ENCODE results near the gene TRABD2B. TPM values are rescaled to one million over a fixed set of nuclear protein-coding genes. Genes with fewer than 3 reads are reported as not detected.

The TRABD2B gene
- polyA plus RNA-seq, 2 donors: 0.24 to 0.34 TPM

- Histone ChIP-seq H3K27ac (ENCODE audit: low read depth in 2 of 2, low read length in 1 of 2) (no peak overlapping the region), H3K4me1 (ENCODE audit: control insufficient read depth in 2 of 2, insufficient read depth in 2 of 2, low read length in 1 of 2) (peaks cover 3 to 4% of the 10 kb centered on the region in 2 donors), H3K9me3 (ENCODE audit: control insufficient read depth in 2 of 2, insufficient read depth in 1 of 2, low read depth in 1 of 2, low read length in 1 of 2) (no peaks in the 10 kb centered on the region), H3K4me3 (ENCODE audit: low read depth in 1 of 2, low read length in 2 of 2) (no peak overlapping the region), H3K27me3 (ENCODE audit: control insufficient read depth in 1 of 2, insufficient read depth in 2 of 2, low read length in 2 of 2) (no peaks in the 10 kb centered on the region), H3K36me3 (ENCODE audit: control insufficient read depth in 2 of 2, insufficient read depth in 2 of 2, low read length in 1 of 2) (no peaks in the 10 kb centered on the region)
- 78 to 79% methylated on average over 6 of the region's 6 CpGs for WGBS, 2 donors
Measured at GRCh38 chr1:48023488-48023887, 26.3 kb upstream of the TRABD2B start.

GRCh38 chr1:48022306-48022705 is 25.1 kb upstream of the TRABD2B start:
- H3K4me3 ChIP-seq (ENCODE audit: low read depth in 1 of 2, low read length in 2 of 2): no peak overlapping the region
- H3K36me3 ChIP-seq (ENCODE audit: control insufficient read depth in 2 of 2, insufficient read depth in 2 of 2, low read length in 1 of 2): no peaks in the 10 kb centered on the region
- no peak overlapping the region for H3K27ac ChIP-seq (ENCODE audit: low read depth in 2 of 2, low read length in 1 of 2)
- H3K4me1 ChIP-seq (ENCODE audit: control insufficient read depth in 2 of 2, insufficient read depth in 2 of 2, low read length in 1 of 2): peaks cover 3 to 4% of the 10 kb centered on the region in 2 donors
- H3K9me3 ChIP-seq (ENCODE audit: control insufficient read depth in 2 of 2, insufficient read depth in 1 of 2, low read depth in 1 of 2, low read length in 1 of 2): no peaks in the 10 kb centered on the region
- WGBS, 2 donors: 78 to 81% methylated on average over 3 of the region's 3 CpGs
- H3K27me3 ChIP-seq (ENCODE audit: control insufficient read depth in 1 of 2, insufficient read depth in 2 of 2, low read length in 2 of 2): no peaks in the 10 kb centered on the region

- Histone ChIP-seq H3K4me3 (ENCODE audit: low read depth in 1 of 2, low read length in 2 of 2) (no peak overlapping the region), H3K36me3 (ENCODE audit: control insufficient read depth in 2 of 2, insufficient read depth in 2 of 2, low read length in 1 of 2) (no peaks in the 10 kb centered on the region), H3K27me3 (ENCODE audit: control insufficient read depth in 1 of 2, insufficient read depth in 2 of 2, low read length in 2 of 2) (no peaks in the 10 kb centered on the region), H3K4me1 (ENCODE audit: control insufficient read depth in 2 of 2, insufficient read depth in 2 of 2, low read length in 1 of 2) (peaks cover 3 to 4% of the 10 kb centered on the region in 2 donors), H3K27ac (ENCODE audit: low read depth in 2 of 2, low read length in 1 of 2) (no peak overlapping the region), H3K9me3 (ENCODE audit: control insufficient read depth in 2 of 2, insufficient read depth in 1 of 2, low read depth in 1 of 2, low read length in 1 of 2) (no peaks in the 10 kb centered on the region)
- WGBS, 2 donors: 62 to 68% methylated on average over 2 of the region's 2 CpGs
Measured at GRCh38 chr1:48021792-48022191, 24.6 kb upstream of the TRABD2B start.

- Histone ChIP-seq H3K9me3 (ENCODE audit: control insufficient read depth in 2 of 2, insufficient read depth in 1 of 2, low read depth in 1 of 2, low read length in 1 of 2) (no peaks in the 10 kb centered on the region), H3K27me3 (ENCODE audit: control insufficient read depth in 1 of 2, insufficient read depth in 2 of 2, low read length in 2 of 2) (no peaks in the 10 kb centered on the region), H3K27ac (ENCODE audit: low read depth in 2 of 2, low read length in 1 of 2) (peak overlapping the region; percentile 21 to 24), H3K4me3 (ENCODE audit: low read depth in 1 of 2, low read length in 2 of 2) (no peak overlapping the region), H3K36me3 (ENCODE audit: control insufficient read depth in 2 of 2, insufficient read depth in 2 of 2, low read length in 1 of 2) (no peaks in the 10 kb centered on the region), H3K4me1 (ENCODE audit: control insufficient read depth in 2 of 2, insufficient read depth in 2 of 2, low read length in 1 of 2) (peaks cover 3 to 4% of the 10 kb centered on the region in 2 donors)
- 34 to 47% methylated on average over 6 of the region's 6 CpGs for WGBS, 2 donors
Measured at GRCh38 chr1:48019714-48020315, 22.6 kb upstream of the TRABD2B start.

- Histone ChIP-seq H3K27ac (ENCODE audit: low read depth in 2 of 2, low read length in 1 of 2) (peak overlapping the region; percentile 79 to 83), H3K9me3 (ENCODE audit: control insufficient read depth in 2 of 2, insufficient read depth in 1 of 2, low read depth in 1 of 2, low read length in 1 of 2) (no peaks in the 10 kb centered on the region), H3K4me1 (ENCODE audit: control insufficient read depth in 2 of 2, insufficient read depth in 2 of 2, low read length in 1 of 2) (peaks cover 3 to 4% of the 10 kb centered on the region in 2 donors), H3K36me3 (ENCODE audit: control insufficient read depth in 2 of 2, insufficient read depth in 2 of 2, low read length in 1 of 2) (no peaks in the 10 kb centered on the region), H3K27me3 (ENCODE audit: control insufficient read depth in 1 of 2, insufficient read depth in 2 of 2, low read length in 2 of 2) (no peaks in the 10 kb centered on the region), H3K4me3 (ENCODE audit: low read depth in 1 of 2, low read length in 2 of 2) (no peak overlapping the region)
- WGBS, 2 donors: 48 to 54% methylated on average over 5 of the region's 5 CpGs
Measured at GRCh38 chr1:48018799-48019198, 21.6 kb upstream of the TRABD2B start.

- no peaks in the 10 kb centered on the region for H3K36me3 ChIP-seq (ENCODE audit: control insufficient read depth in 2 of 2, insufficient read depth in 2 of 2, low read length in 1 of 2)
- WGBS, 2 donors: 65 to 68% methylated on average over 4 of the region's 4 CpGs
- H3K4me3 ChIP-seq (ENCODE audit: low read depth in 1 of 2, low read length in 2 of 2): no peak overlapping the region
- peaks cover 3 to 4% of the 10 kb centered on the region in 2 donors for H3K4me1 ChIP-seq (ENCODE audit: control insufficient read depth in 2 of 2, insufficient read depth in 2 of 2, low read length in 1 of 2)
- H3K9me3 ChIP-seq (ENCODE audit: control insufficient read depth in 2 of 2, insufficient read depth in 1 of 2, low read depth in 1 of 2, low read length in 1 of 2): no peaks in the 10 kb centered on the region
- H3K27me3 ChIP-seq (ENCODE audit: control insufficient read depth in 1 of 2, insufficient read depth in 2 of 2, low read length in 2 of 2): no peaks in the 10 kb centered on the region
- H3K27ac ChIP-seq (ENCODE audit: low read depth in 2 of 2, low read length in 1 of 2): no peak overlapping the region
Measured at GRCh38 chr1:48017716-48018115, 20.5 kb upstream of the TRABD2B start.

- H3K9me3 ChIP-seq (ENCODE audit: control insufficient read depth in 2 of 2, insufficient read depth in 1 of 2, low read depth in 1 of 2, low read length in 1 of 2): no peaks in the 10 kb centered on the region
- no peak overlapping the region for H3K4me3 ChIP-seq (ENCODE audit: low read depth in 1 of 2, low read length in 2 of 2)
- no peak overlapping the region for H3K27ac ChIP-seq (ENCODE audit: low read depth in 2 of 2, low read length in 1 of 2)
- H3K4me1 ChIP-seq (ENCODE audit: control insufficient read depth in 2 of 2, insufficient read depth in 2 of 2, low read length in 1 of 2): peaks cover 3 to 4% of the 10 kb centered on the region in 2 donors
- H3K36me3 ChIP-seq (ENCODE audit: control insufficient read depth in 2 of 2, insufficient read depth in 2 of 2, low read length in 1 of 2): no peaks in the 10 kb centered on the region
- WGBS, 2 donors: 79% methylated on average over 7 of the region's 7 CpGs
- no peaks in the 10 kb centered on the region for H3K27me3 ChIP-seq (ENCODE audit: control insufficient read depth in 1 of 2, insufficient read depth in 2 of 2, low read length in 2 of 2)
Measured at GRCh38 chr1:48016515-48016914, 19.3 kb upstream of the TRABD2B start.

GRCh38 chr1:48013270-48013669 is 16.1 kb upstream of the TRABD2B start:
- H3K27me3 ChIP-seq (ENCODE audit: control insufficient read depth in 1 of 2, insufficient read depth in 2 of 2, low read length in 2 of 2): no peaks in the 10 kb centered on the region
- no peaks in the 10 kb centered on the region for H3K4me1 ChIP-seq (ENCODE audit: control insufficient read depth in 2 of 2, insufficient read depth in 2 of 2, low read length in 1 of 2)
- H3K4me3 ChIP-seq (ENCODE audit: low read depth in 1 of 2, low read length in 2 of 2): no peak overlapping the region
- H3K36me3 ChIP-seq (ENCODE audit: control insufficient read depth in 2 of 2, insufficient read depth in 2 of 2, low read length in 1 of 2): no peaks in the 10 kb centered on the region
- H3K9me3 ChIP-seq (ENCODE audit: control insufficient read depth in 2 of 2, insufficient read depth in 1 of 2, low read depth in 1 of 2, low read length in 1 of 2): no peaks in the 10 kb centered on the region
- H3K27ac ChIP-seq (ENCODE audit: low read depth in 2 of 2, low read length in 1 of 2): no peak overlapping the region

- Histone ChIP-seq H3K27me3 (ENCODE audit: control insufficient read depth in 1 of 2, insufficient read depth in 2 of 2, low read length in 2 of 2) (no peaks in the 10 kb centered on the region), H3K9me3 (ENCODE audit: control insufficient read depth in 2 of 2, insufficient read depth in 1 of 2, low read depth in 1 of 2, low read length in 1 of 2) (no peaks in the 10 kb centered on the region), H3K36me3 (ENCODE audit: control insufficient read depth in 2 of 2, insufficient read depth in 2 of 2, low read length in 1 of 2) (no peaks in the 10 kb centered on the region), H3K4me3 (ENCODE audit: low read depth in 1 of 2, low read length in 2 of 2) (no peak overlapping the region), H3K4me1 (ENCODE audit: control insufficient read depth in 2 of 2, insufficient read depth in 2 of 2, low read length in 1 of 2) (no peaks in the 10 kb centered on the region), H3K27ac (ENCODE audit: low read depth in 2 of 2, low read length in 1 of 2) (no peak overlapping the region)
- 34 to 46% methylated on average over 2 of the region's 2 CpGs for WGBS, 2 donors
Measured at GRCh38 chr1:48007047-48007446, 9.9 kb upstream of the TRABD2B start.

GRCh38 chr1:48006264-48006663 is 9.1 kb upstream of the TRABD2B start:
- Histone ChIP-seq H3K27me3 (ENCODE audit: control insufficient read depth in 1 of 2, insufficient read depth in 2 of 2, low read length in 2 of 2) (no peaks in the 10 kb centered on the region), H3K9me3 (ENCODE audit: control insufficient read depth in 2 of 2, insufficient read depth in 1 of 2, low read depth in 1 of 2, low read length in 1 of 2) (no peaks in the 10 kb centered on the region), H3K4me3 (ENCODE audit: low read depth in 1 of 2, low read length in 2 of 2) (no peak overlapping the region), H3K36me3 (ENCODE audit: control insufficient read depth in 2 of 2, insufficient read depth in 2 of 2, low read length in 1 of 2) (no peaks in the 10 kb centered on the region), H3K27ac (ENCODE audit: low read depth in 2 of 2, low read length in 1 of 2) (no peak overlapping the region), H3K4me1 (ENCODE audit: control insufficient read depth in 2 of 2, insufficient read depth in 2 of 2, low read length in 1 of 2) (no peaks in the 10 kb centered on the region)
- 80 to 88% methylated on average over 1 of the region's 1 CpG for WGBS, 2 donors
